ENCODE measurements around the gene PEAK3. TPM values are rescaled to one million over a fixed set of nuclear protein-coding genes. Genes with fewer than 3 reads are reported as not detected.

The PEAK3 gene
- total RNA-seq, 4 donors from 2014 or later = 0.26 to 0.40 TPM; not detected in 2

DNA sequence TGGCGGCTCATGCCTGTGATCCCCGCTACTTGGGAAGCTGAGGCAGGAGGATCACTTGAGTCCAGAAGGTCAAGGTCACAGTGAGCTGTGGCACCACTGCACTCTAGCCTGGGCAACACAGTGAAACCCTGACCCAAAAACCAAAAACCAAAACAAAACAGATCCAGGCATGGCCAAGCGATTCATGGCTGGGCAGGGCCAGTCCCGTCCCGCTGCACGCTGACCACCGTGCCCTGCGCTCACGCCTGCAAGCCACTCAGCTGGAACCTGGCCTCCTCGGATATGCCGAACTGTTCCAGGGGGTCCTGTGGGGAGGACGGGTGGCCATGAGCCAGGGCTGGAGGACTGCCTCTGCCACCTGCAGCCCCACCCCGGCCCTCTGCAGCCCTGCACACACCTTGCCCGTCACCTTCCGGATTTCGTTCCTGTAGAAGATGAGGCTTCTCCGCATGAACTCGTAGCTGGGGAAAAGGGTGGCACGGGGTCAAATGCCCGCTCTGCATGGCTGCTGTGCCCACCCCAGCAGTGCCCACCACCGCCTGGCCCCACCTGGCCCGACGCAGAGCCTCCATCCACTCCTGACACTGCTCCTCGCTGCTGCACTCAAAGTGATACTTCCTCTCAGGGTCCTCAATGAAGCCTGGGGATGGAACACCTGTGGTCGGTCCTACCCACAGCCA, 48.2 kb downstream of the PEAK3 start:
- intact Hi-C loops (cut with DNase I; ENCODE audit: low total_unique reads) = no loop called here
- DNase-seq = no peak
- Histone ChIP-seq H3K27me3 (no peaks in the 10 kb centered on the region), H3K36me3 (no peaks in the 10 kb centered on the region), H3K4me1 (peaks cover 7 to 25% of the 10 kb centered on the region in 2 donors), H3K27ac (no peak overlapping the region), H3K4me3 (no peak overlapping the region), H3K9me3 (no peaks in the 10 kb centered on the region)
- TF ChIP-seq, protein P1, sequence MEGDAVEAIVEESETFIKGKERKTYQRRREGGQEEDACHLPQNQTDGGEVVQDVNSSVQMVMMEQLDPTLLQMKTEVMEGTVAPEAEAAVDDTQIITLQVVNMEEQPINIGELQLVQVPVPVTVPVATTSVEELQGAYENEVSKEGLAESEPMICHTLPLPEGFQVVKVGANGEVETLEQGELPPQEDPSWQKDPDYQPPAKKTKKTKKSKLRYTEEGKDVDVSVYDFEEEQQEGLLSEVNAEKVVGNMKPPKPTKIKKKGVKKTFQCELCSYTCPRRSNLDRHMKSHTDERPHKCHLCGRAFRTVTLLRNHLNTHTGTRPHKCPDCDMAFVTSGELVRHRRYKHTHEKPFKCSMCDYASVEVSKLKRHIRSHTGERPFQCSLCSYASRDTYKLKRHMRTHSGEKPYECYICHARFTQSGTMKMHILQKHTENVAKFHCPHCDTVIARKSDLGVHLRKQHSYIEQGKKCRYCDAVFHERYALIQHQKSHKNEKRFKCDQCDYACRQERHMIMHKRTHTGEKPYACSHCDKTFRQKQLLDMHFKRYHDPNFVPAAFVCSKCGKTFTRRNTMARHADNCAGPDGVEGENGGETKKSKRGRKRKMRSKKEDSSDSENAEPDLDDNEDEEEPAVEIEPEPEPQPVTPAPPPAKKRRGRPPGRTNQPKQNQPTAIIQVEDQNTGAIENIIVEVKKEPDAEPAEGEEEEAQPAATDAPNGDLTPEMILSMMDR (IDR thresholded peaks at IDR 0.05) = no peak
- no peak for TF ChIP-seq POLR2A (IDR thresholded peaks at IDR 0.05)

DNA sequence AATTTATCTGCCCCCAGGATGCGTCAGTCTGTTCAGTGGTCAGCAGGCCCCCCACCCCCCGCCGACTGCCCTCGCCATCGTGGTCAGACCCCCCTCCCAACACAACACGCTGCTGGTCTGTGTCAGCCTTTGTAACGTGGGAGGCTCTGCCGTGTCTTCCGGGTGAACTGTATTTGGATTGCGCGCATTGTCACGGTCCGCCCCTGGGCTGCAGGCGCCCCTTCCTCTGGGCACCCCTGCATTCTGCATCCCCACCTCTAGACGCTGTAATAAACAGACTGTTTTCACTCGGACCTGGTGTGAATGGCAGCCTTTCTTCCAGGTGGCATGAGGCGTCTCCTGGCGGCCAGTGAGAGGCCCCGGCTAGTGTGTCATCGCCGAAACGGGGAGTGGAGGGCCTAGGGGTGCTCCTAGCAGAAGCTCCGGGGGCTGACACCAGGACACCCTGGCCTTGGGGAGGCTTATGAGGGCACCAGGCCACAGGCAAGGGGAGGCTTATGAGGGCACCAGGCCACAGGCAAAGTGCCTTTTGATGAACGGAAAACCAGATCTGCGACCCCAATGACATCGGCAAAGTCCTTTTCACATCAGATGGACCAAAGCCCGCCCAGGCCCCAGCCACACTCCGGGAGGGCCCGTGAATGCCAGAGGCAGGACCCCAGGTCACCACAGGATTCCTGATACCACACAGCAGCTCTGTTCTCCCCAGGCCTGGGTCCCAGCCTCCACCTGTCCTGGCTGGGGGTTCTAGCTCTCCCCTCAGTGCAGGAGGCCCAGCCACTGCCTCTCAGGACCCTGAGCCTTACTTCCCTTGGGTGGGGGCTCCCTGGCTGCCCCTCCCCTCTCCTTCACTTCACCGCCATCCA, 49.5 kb downstream of the PEAK3 start:
- intact Hi-C loops (cut with DNase I; ENCODE audit: low total_unique reads) = no loop called here
- Histone ChIP-seq H3K27me3 (no peaks in the 10 kb centered on the region), H3K4me3 (no peak overlapping the region), H3K27ac (no peak overlapping the region), H3K9me3 (no peaks in the 10 kb centered on the region), H3K4me1 (peaks cover 0 to 13% of the 10 kb centered on the region in 2 donors), H3K36me3 (no peaks in the 10 kb centered on the region)
- no peak for TF ChIP-seq POLR2A (IDR thresholded peaks at IDR 0.05)
- TF ChIP-seq, protein P1 (IDR thresholded peaks at IDR 0.05) = no peak
- no peak for DNase-seq

DNA sequence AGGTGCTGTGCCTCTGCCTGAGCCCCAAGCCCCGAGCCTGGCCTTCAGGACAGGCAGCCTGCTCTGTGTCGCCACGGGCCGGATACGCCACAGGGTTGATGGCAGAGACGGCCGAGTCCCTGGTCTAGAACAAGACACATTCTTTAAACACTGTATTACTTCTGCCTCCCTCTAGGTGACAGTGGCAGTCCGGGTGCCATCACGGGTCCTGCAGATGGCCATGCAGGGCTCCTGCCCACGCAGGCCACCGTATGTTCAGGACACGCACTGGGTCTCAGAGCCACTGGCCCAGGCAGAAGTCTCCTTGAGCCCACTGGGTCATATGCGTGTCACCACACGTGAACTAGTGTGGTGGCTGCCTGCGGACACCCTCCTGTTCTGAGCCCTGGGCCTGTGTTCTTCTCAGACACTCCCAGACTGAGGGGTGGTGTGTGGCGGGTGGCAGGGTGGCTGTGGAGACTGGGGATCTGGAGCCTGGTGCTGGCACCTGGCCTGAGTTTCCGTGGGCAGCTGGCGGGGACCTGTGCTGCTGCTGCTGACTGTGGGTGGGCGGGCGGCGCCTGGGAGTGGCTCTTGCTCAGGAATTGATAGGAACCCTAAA, 50.3 kb downstream of the PEAK3 start:
- Histone ChIP-seq H3K9me3 (no peaks in the 10 kb centered on the region), H3K4me1 (peaks cover 0 to 10% of the 10 kb centered on the region in 2 donors), H3K4me3 (no peak overlapping the region), H3K36me3 (no peaks in the 10 kb centered on the region), H3K27me3 (no peaks in the 10 kb centered on the region), H3K27ac (no peak overlapping the region)
- no peak for DNase-seq
- TF ChIP-seq, protein P1 (IDR thresholded peaks at IDR 0.05) = no peak
- TF ChIP-seq POLR2A (IDR thresholded peaks at IDR 0.05) = no peak
- intact Hi-C loops (cut with DNase I; ENCODE audit: low total_unique reads) = no loop called here

DNA sequence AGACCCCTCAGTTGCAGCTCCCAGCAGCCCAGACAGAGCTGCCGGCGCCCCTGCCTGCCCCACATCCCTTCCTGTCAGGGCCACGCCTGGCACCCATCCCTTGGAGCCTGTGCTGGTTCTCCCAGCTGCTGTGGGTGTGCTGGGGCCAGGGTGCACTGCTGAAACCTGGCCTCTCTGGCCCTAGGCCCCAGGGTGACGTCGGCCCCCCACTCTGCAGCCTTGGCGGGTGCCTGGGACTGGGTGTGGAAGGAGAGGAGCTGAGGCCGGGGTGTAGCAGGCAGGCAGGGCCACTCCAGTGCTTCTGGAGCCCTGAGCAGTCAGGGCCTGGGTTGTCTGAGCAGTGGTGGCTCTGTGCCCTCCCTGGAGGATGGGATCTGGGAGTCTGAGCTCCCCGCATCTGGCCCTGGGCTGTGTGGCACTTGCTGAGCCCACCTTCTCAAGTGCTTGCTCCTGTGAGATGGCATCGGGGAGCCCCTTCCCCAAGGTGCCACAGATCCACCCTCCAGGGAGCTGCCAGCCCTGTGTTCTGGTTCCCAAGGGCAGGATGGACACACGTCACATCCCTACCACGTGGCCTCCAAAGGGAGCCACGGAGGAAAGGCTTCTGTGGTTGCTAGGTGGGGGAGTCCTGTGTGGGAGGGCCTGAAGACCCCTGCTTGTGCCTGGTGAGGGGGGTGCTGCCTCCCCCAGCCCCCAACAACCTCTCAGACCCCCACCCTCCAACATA, 51.0 kb downstream of the PEAK3 start:
- no peak for DNase-seq
- Histone ChIP-seq H3K36me3 (no peaks in the 10 kb centered on the region), H3K27me3 (no peaks in the 10 kb centered on the region), H3K4me3 (no peak overlapping the region), H3K4me1 (peaks cover 0 to 10% of the 10 kb centered on the region in 2 donors), H3K27ac (no peak overlapping the region), H3K9me3 (no peaks in the 10 kb centered on the region)
- no peak for TF ChIP-seq POLR2A (IDR thresholded peaks at IDR 0.05)
- TF ChIP-seq, protein P1 (IDR thresholded peaks at IDR 0.05) = no peak
- intact Hi-C loops (cut with DNase I; ENCODE audit: low total_unique reads) = no loop called here

Data from uterus (tissue), 4 donors.